Measurements from ENCODE around the gene PARD3. TPM values are rescaled to one million over a fixed set of nuclear protein-coding genes. Genes with fewer than 3 reads are reported as not detected.

Gene PARD3
- total RNA-seq, 4 donors from 2014 or later: 42.6 to 63.6 (median 55.2) TPM

DNA sequence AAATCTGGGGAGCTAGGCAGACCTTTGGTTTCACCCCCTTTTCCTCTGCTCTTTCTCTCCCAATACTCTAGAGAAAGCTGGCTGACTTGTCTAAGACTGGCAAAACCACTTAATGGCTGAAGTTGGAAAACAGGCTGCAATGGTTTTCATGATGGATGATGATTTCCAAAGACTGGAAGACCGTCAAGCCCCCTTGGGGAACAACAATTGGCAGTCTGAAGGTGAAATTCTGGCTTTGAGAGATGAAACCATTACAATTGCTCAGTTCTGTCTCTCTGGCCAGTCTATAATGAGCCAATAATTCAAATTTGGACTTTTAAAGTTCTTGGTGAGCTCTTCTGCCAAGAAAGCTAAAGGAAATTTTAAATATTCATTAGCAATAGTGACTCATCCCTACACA is 680.5 kb downstream of the PARD3 start:
- TF ChIP-seq, protein P1, sequence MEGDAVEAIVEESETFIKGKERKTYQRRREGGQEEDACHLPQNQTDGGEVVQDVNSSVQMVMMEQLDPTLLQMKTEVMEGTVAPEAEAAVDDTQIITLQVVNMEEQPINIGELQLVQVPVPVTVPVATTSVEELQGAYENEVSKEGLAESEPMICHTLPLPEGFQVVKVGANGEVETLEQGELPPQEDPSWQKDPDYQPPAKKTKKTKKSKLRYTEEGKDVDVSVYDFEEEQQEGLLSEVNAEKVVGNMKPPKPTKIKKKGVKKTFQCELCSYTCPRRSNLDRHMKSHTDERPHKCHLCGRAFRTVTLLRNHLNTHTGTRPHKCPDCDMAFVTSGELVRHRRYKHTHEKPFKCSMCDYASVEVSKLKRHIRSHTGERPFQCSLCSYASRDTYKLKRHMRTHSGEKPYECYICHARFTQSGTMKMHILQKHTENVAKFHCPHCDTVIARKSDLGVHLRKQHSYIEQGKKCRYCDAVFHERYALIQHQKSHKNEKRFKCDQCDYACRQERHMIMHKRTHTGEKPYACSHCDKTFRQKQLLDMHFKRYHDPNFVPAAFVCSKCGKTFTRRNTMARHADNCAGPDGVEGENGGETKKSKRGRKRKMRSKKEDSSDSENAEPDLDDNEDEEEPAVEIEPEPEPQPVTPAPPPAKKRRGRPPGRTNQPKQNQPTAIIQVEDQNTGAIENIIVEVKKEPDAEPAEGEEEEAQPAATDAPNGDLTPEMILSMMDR (IDR thresholded peaks at IDR 0.05): no peak
- TF ChIP-seq EP300 (IDR thresholded peaks at IDR 0.05) (no peak), POLR2A (IDR thresholded peaks at IDR 0.05) (no peak)
- Histone ChIP-seq H3K27me3 (no peaks in the 10 kb centered on the region), H3K9me3 (no peaks in the 10 kb centered on the region), H3K4me3 (no peak overlapping the region), H3K36me3 (peaks cover 0 to 21% (median 0%) of the 10 kb centered on the region in 3 donors), H3K4me1 (no peaks in the 10 kb centered on the region), H3K27ac (no peak overlapping the region)
- DNase-seq (ENCODE audit: low spot score in 2 of 2): no peak
- 63 to 87% methylated on average over 1 of the region's 1 CpG for WGBS, 2 donors

GRCh38 chr10:34133406-34133805 is 681.7 kb downstream of the PARD3 start:
- Histone ChIP-seq H3K27ac (no peak overlapping the region), H3K4me1 (no peaks in the 10 kb centered on the region), H3K9me3 (no peaks in the 10 kb centered on the region), H3K36me3 (peaks cover 0 to 28% (median 0%) of the 10 kb centered on the region in 3 donors), H3K27me3 (no peaks in the 10 kb centered on the region), H3K4me3 (no peak overlapping the region)
- no peak for TF ChIP-seq POLR2A (IDR thresholded peaks at IDR 0.05)
- WGBS, 2 donors: 96% methylated on average over 5 of the region's 5 CpGs
- DNase-seq (ENCODE audit: low spot score in 2 of 2): no peak

GRCh38 chr10:34131152-34131551 is 683.9 kb downstream of the PARD3 start:
- no peak overlapping the region for H3K4me3 ChIP-seq
- H3K36me3 ChIP-seq: peaks cover 0 to 28% (median 0%) of the 10 kb centered on the region in 3 donors
- peaks cover 0 to 7% (median 0%) of the 10 kb centered on the region in 4 donors for H3K4me1 ChIP-seq
- no peak overlapping the region for H3K27ac ChIP-seq
- DNase-seq (ENCODE audit: low spot score in 2 of 2): no peak
- H3K9me3 ChIP-seq: no peaks in the 10 kb centered on the region
- WGBS, 2 donors: 61 to 75% methylated on average over 6 of the region's 6 CpGs
- no peaks in the 10 kb centered on the region for H3K27me3 ChIP-seq
- no peak for TF ChIP-seq POLR2A (IDR thresholded peaks at IDR 0.05)
- no peak for TF ChIP-seq EP300 (IDR thresholded peaks at IDR 0.05)
- TF ChIP-seq, protein P1 (IDR thresholded peaks at IDR 0.05): no peak

- Histone ChIP-seq H3K27me3 (no peaks in the 10 kb centered on the region), H3K36me3 (peaks cover 0 to 23% (median 0%) of the 10 kb centered on the region in 3 donors), H3K4me1 (peaks cover 0 to 22% (median 2%) of the 10 kb centered on the region in 4 donors), H3K27ac (no peak overlapping the region), H3K4me3 (no peak overlapping the region), H3K9me3 (no peaks in the 10 kb centered on the region)
- 85 to 100% methylated on average over 1 of the region's 1 CpG for WGBS, 2 donors
- TF ChIP-seq POLR2A (IDR thresholded peaks at IDR 0.05) (no peak), EP300 (IDR thresholded peaks at IDR 0.05) (no peak)
- TF ChIP-seq, protein P1 (IDR thresholded peaks at IDR 0.05): no peak
- no peak for DNase-seq (ENCODE audit: low spot score in 2 of 2)
These were observed 687.4 kb downstream of the PARD3 start for GRCh38 chr10:34127676-34128075.

DNA sequence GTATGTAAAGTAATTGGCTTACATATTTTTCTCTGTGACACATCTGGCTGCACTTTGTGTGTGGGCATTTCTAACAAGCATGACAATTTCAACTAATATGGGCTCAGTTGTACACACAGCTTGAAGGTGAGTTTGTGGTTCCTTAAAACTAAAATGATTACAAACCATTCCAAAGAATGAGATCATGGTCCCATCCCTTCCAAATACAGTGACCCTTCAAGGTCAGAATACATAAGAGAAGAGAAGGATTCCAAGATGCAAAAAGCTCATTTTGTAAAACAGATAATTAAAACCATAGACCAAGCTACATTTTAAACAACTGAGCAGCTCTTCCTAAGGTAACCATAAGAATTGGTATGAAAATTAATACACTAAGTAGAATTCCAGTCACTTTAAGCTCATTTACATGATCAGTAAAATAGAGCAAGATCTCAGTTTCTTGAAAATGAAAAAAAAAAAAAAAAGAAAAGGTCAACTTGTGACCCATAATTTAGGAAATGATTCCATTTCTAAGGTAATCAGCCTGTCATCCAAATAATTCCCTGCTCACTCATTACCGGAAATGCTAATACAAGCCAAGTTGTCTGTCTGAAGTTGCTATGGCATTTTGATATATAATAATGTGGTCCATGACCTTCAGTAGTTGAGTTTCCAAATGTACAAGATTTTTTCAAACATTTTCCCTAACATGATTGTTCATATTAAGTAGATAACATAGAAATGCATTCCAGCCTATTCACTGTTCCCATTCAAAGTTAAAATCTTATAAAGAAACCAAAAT is 688.5 kb downstream of the PARD3 start:
- TF ChIP-seq, protein P1 (IDR thresholded peaks at IDR 0.05): no peak
- TF ChIP-seq EP300 (IDR thresholded peaks at IDR 0.05) (no peak), POLR2A (IDR thresholded peaks at IDR 0.05) (no peak)
- Histone ChIP-seq H3K9me3 (no peaks in the 10 kb centered on the region), H3K4me3 (no peak overlapping the region), H3K27me3 (no peaks in the 10 kb centered on the region), H3K27ac (no peak overlapping the region), H3K4me1 (peaks cover 0 to 33% (median 2%) of the 10 kb centered on the region in 4 donors), H3K36me3 (peaks cover 0 to 23% (median 0%) of the 10 kb centered on the region in 3 donors)
- DNase-seq (ENCODE audit: low spot score in 2 of 2): no peak
- WGBS, 2 donors: 52 to 67% methylated on average over 1 of the region's 1 CpG
